HG03060 (cell line): Measurements from ENCODE around the gene ATXN7L3.
"Not testable (repeated sequence)": the region's sequence is repeated elsewhere in the genome, so short reads cannot be mapped to it uniquely, and the experiment has no call there.

Source experiments
- ATAC-seq: cut with Tn5 transposase; IDR thresholded peaks from one replicate; pipeline ENCODE4 v1.9.1; 2021; ENCODE audit warnings: low read depth, moderate number of reproducible peaks; ENCODE audit not compliant: unreplicated experiment

ATXN7L3 gene

DNA sequence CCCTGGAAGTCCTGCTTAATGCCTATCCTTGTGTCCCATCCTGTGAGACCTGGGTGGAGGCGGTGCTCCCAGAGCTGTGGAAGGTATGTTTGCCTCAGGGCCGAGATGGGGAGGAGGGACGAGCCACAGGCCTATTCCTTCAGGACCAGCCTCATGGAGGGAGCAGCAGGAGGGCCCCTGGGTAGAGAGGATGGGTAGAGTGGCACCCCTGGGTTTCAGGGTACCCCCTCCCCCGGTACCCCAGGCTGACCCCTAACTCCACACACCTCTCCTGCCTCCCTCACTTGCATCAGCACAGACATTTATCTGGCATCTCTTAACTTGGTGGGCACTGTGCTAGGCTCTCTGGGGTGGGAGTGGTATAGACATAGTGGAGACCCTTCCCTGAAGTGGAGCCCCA is 22.0 kb downstream of the ATXN7L3 start:
- no peak for ATAC-seq

GRCh38 chr17:44176671-44177501 is 22.8 kb downstream of the ATXN7L3 start:
- ATAC-seq = no peak

DNA sequence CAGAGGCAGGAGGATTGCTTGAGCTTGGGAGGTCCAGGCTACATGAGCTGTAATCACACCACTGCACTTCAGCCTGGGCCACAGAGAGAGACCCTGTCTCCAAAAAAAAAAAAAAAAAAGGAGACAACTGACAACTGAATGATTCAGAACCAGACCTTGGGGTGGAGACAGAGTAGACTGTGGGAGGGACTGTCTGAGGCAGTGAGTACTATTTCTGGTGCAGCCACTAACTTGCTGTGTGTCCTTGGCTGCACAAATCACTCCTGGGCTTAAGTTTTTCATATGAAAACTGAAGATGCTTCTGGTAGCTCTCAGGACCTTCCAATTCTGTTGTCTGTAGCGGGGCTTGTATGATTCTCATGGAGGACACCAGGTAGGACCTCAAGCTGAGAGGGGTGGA is 23.4 kb downstream of the ATXN7L3 start:
- ATAC-seq = no peak

DNA sequence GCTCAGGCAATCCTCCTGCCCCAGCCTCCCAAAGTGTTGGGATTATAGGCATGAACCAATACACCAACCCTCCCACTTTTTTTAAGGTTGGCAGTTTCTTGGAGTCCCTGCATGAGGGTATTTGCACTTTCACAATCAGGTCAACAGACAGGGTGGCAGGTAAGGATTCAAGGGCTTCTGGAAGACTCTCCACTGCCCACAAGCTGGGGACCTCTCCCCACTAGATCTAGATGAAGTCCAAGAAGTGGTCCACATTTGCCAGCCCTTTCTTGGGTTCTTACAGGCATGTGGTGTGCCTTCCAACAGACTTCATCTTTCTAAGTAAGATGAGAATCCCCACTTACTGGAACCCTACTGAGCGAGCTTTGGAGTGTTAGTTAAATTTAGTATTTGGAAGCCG is 25.3 kb downstream of the ATXN7L3 start:
- ATAC-seq = no peak

DNA sequence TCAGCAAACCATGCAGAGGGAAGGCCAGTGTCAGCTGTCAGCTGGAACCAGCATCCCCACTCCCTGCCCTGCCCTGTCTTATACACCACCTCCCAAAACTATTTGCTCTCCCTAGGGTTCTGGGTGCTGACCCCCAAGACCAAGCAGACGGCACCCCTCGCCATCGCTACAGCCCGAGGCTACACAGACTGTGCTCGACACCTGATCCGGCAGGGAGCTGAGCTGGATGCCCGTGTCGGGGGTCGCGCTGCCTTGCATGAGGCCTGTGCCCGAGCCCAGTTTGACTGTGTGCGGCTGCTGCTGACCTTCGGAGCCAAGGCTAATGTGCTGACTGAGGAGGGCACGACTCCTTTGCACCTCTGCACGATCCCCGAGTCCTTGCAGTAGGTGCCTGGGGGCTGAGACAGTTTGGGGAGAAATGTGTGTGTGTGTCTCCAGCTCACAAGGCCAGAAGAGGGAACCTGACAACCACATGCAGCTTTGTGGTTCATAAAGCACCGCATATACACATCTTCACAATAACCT is 27.7 kb downstream of the ATXN7L3 start:
- no peak for ATAC-seq

- no peak for ATAC-seq
Observed at GRCh38 chr17:44170499-44171201, 29.0 kb downstream of the ATXN7L3 start, which contains the start of gene ASB16. TSS of gene ASB16 (plus strand) at chr17:44170704. CDS start at chr17:44170790, 86 bp downstream.

DNA sequence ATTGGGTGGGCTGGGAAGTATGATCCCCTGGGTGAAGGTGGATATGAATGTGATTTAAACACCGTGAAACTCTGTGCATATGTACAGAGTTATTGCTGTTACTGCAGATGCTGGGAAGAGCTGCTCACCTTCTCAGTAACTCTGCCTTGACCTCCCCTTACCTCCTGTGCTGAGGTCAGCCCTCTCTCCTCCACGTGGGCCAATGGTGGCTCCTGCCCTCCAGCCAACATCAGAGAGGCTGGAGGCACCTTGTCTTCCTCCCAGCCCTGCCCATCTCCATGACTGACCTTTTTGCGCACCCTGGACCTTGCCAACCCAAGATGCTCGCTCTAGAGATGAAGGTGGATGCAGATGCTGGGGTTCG is 29.6 kb downstream of the ATXN7L3 start:
- ATAC-seq = no peak

DNA sequence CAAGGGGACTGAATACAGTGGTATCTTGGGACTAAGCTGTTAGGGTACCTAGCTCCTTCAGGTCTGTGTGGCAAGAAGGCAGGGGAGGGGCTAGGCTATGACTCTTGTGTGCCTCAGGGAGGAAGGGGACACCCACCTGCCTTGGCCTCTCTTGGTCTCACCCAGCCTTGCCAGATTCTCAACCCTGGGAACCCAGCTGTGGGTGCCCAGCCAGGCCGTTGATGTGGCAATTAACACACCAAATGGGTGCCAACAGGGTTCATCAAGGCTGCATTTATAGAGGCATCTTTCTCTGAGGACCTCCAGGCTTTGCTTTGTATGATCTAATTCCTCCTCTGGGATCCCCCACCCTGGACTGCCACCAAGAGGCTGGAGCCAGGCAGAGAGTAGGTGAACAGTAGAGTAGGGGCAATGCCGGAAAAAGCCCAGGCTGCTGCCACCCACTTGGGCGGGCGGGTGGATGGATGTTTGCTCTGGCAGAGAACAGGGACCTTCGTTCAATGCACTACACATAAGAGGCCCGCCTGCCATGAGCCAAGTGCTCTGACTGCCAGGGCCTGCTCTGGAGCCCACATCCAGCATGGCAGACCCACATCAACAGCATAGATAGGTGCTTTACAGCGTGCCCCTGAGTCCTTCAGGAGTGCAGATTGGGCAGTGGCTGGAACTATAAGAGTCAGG is 32.4 kb downstream of the ATXN7L3 start:
- no peak for ATAC-seq

GRCh38 chr17:44164476-44164875 is 35.2 kb downstream of the ATXN7L3 start:
- no peak for ATAC-seq

GRCh38 chr17:44159519-44160210 is 40.0 kb downstream of the ATXN7L3 start:
- ATAC-seq = no peak

- no peak for ATAC-seq
Observed at GRCh38 chr17:44155488-44155887, 44.2 kb downstream of the ATXN7L3 start.

GRCh38 chr17:44152875-44153274 is 46.8 kb downstream of the ATXN7L3 start:
- ATAC-seq = no peak

GRCh38 chr17:44149750-44150329 is 49.8 kb downstream of the ATXN7L3 start:
- ATAC-seq = no peak

GRCh38 chr17:44149066-44149465 is 50.6 kb downstream of the ATXN7L3 start:
- not testable (repeated sequence) for ATAC-seq

GRCh38 chr17:44147812-44148211 is 51.9 kb downstream of the ATXN7L3 start:
- ATAC-seq = no peak

GRCh38 chr17:44146375-44147346 is 53.0 kb downstream of the ATXN7L3 start:
- no peak for ATAC-seq

DNA sequence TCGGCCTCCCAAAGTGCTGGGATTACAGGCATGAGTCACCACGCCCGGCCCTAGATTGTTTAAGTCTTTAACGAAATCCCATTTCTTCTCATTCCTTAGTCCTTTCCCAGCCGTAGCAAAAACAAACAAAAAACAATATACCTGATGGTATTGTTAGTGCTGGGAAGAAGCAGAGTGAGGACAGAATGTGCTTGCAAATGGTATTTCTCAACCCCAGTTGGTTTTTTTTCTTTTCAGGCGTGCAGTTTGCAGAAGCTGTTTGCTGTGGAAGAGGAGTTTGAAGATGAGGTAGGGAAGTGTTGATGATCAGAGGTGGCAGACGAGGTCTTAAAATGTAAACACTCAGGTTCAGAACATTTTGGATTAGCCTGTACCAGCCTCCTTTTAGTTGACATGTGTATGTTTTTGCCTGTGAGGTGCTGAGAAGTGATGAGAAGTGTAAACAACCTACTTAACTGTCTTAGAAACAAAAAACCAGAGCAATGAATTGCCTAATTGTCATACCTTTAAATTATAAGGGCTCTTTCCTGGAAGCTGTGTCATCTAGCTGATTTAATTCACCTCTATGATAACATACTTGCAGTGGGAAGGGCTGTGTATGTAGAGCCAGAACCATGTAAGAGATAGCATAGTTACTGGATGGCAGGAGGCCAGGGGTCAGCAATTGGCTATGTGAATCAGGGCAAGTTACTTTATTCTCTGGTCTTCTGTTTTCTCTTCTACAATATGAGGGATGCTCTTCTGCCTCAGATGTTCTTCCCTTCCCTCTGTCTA is 54.5 kb downstream of the ATXN7L3 start:
- ATAC-seq = no peak

- not testable (repeated sequence) for ATAC-seq
Observed at GRCh38 chr17:44143921-44144320, 55.8 kb downstream of the ATXN7L3 start.
